ENCODE results near the gene GGACT.

Gene GGACT

GRCh38 chr13:100519626-100520025, 69.0 kb downstream of the GGACT start:
- Histone ChIP-seq H3K9me3 (ENCODE audit: severe bottlenecking) (no peaks in the 10 kb centered on the region), H3K27ac (ENCODE audit: poor library complexity, severe bottlenecking) (no peak overlapping the region), H3K4me1 (ENCODE audit: insufficient read depth, poor library complexity, severe bottlenecking) (no peaks in the 10 kb centered on the region), H3K4me3 (ENCODE audit: severe bottlenecking) (no peak overlapping the region), H3K36me3 (ENCODE audit: low read depth) (no peaks in the 10 kb centered on the region; the same call in 1 of the 2 replicates), H3K27me3 (ENCODE audit: insufficient read depth, poor library complexity, severe bottlenecking) (no peaks in the 10 kb centered on the region)
- no peak for DNase-seq (ENCODE audit: low spot score)
- no peak for TF ChIP-seq CTCF (IDR thresholded peaks at IDR 0.05; ENCODE audit: poor library complexity, severe bottlenecking)
- no peak for ATAC-seq (ENCODE audit: low read depth)

- H3K4me1 ChIP-seq (ENCODE audit: insufficient read depth, poor library complexity, severe bottlenecking): no peaks in the 10 kb centered on the region
- no peaks in the 10 kb centered on the region for H3K27me3 ChIP-seq (ENCODE audit: insufficient read depth, poor library complexity, severe bottlenecking)
- no peak for TF ChIP-seq CTCF (IDR thresholded peaks at IDR 0.05; ENCODE audit: poor library complexity, severe bottlenecking)
- no peaks in the 10 kb centered on the region for H3K9me3 ChIP-seq (ENCODE audit: severe bottlenecking)
- H3K4me3 ChIP-seq (ENCODE audit: severe bottlenecking): no peak overlapping the region
- no peaks in the 10 kb centered on the region; the same call in 1 of the 2 replicates for H3K36me3 ChIP-seq (ENCODE audit: low read depth)
- ATAC-seq (ENCODE audit: low read depth) (no peak), DNase-seq (ENCODE audit: low spot score) (no peak)
- H3K27ac ChIP-seq (ENCODE audit: poor library complexity, severe bottlenecking): no peak overlapping the region
These were observed 70.1 kb downstream of the GGACT start for GRCh38 chr13:100518394-100519062.

GRCh38 chr13:100517728-100518127, 70.9 kb downstream of the GGACT start:
- no peak overlapping the region for H3K4me3 ChIP-seq (ENCODE audit: severe bottlenecking)
- DNase-seq (ENCODE audit: low spot score) (no peak), ATAC-seq (ENCODE audit: low read depth) (no peak)
- no peak overlapping the region for H3K27ac ChIP-seq (ENCODE audit: poor library complexity, severe bottlenecking)
- H3K4me1 ChIP-seq (ENCODE audit: insufficient read depth, poor library complexity, severe bottlenecking): no peaks in the 10 kb centered on the region
- no peaks in the 10 kb centered on the region for H3K9me3 ChIP-seq (ENCODE audit: severe bottlenecking)
- no peaks in the 10 kb centered on the region; the same call in 1 of the 2 replicates for H3K36me3 ChIP-seq (ENCODE audit: low read depth)
- no peak for TF ChIP-seq CTCF (IDR thresholded peaks at IDR 0.05; ENCODE audit: poor library complexity, severe bottlenecking)
- H3K27me3 ChIP-seq (ENCODE audit: insufficient read depth, poor library complexity, severe bottlenecking): no peaks in the 10 kb centered on the region

GRCh38 chr13:100517135-100517534, 71.5 kb downstream of the GGACT start:
- H3K4me3 ChIP-seq (ENCODE audit: severe bottlenecking): no peak overlapping the region
- no peak for DNase-seq (ENCODE audit: low spot score)
- H3K27me3 ChIP-seq (ENCODE audit: insufficient read depth, poor library complexity, severe bottlenecking): no peaks in the 10 kb centered on the region
- H3K9me3 ChIP-seq (ENCODE audit: severe bottlenecking): no peaks in the 10 kb centered on the region
- TF ChIP-seq CTCF (IDR thresholded peaks at IDR 0.05; ENCODE audit: poor library complexity, severe bottlenecking): no peak
- no peak for ATAC-seq (ENCODE audit: low read depth)
- no peaks in the 10 kb centered on the region for H3K4me1 ChIP-seq (ENCODE audit: insufficient read depth, poor library complexity, severe bottlenecking)
- H3K27ac ChIP-seq (ENCODE audit: poor library complexity, severe bottlenecking): no peak overlapping the region
- H3K36me3 ChIP-seq (ENCODE audit: low read depth): no peaks in the 10 kb centered on the region; the same call in 1 of the 2 replicates

GRCh38 chr13:100515410-100515800, 73.2 kb downstream of the GGACT start:
- Histone ChIP-seq H3K4me3 (ENCODE audit: severe bottlenecking) (no peak overlapping the region), H3K27me3 (ENCODE audit: insufficient read depth, poor library complexity, severe bottlenecking) (no peaks in the 10 kb centered on the region), H3K4me1 (ENCODE audit: insufficient read depth, poor library complexity, severe bottlenecking) (no peaks in the 10 kb centered on the region), H3K36me3 (ENCODE audit: low read depth) (no peaks in the 10 kb centered on the region; the same call in 1 of the 2 replicates), H3K27ac (ENCODE audit: poor library complexity, severe bottlenecking) (no peak overlapping the region), H3K9me3 (ENCODE audit: severe bottlenecking) (no peaks in the 10 kb centered on the region)
- no peak for TF ChIP-seq CTCF (IDR thresholded peaks at IDR 0.05; ENCODE audit: poor library complexity, severe bottlenecking)
- ATAC-seq (ENCODE audit: low read depth) (no peak), DNase-seq (ENCODE audit: low spot score) (no peak)
